K562 (cell line): Measurements from ENCODE around the gene PLS1. TPM values are rescaled to one million over a fixed set of nuclear protein-coding genes. Genes with fewer than 3 reads are reported as not detected.

Experiments
- CBX1 ChIP-seq: sonication (generic); IDR thresholded peaks from 2 replicates; pipeline ENCODE4 v1.6.1; 2016; ENCODE audit warnings: antibody characterized with exemption, low read depth, mild to moderate bottlenecking
- RFX7 ChIP-seq: fragments of 250-450 bp; sonication (Bioruptor Pico); IDR thresholded peaks from 2 replicates; pipeline ENCODE4 v1.5.1; 2021; ENCODE audit warnings: mild to moderate bottlenecking
- ZNF134 ChIP-seq: fragments of 250-450 bp; sonication (Bioruptor Pico); conservative IDR thresholded peaks from 2 replicates; pipeline ENCODE4 v1.4.0; 2020
- polyA plus RNA-seq, 8 experiments: library from polyadenylated mRNA; depleted of rRNA in 4 of 8; stranded (reverse) in 5 of 8; unstranded in 3 of 8; fragments of >200 nt; fragmentation: Nextera tagmentation in 2 of 8; fragmentation: Illumina TruSeq in 1 of 8; extraction: Ambion mirVana in 2 of 8; extraction: Trizol in 1 of 8; gene quantifications; 2 replicates each; pipeline versions ENCODE4 v1.2.1 to v1.2.3, GENCODE V29; 2011 to 2014; ENCODE audit warnings: inconsistent platforms in 1 of 8, missing spikeins in 1 of 8
- total RNA-seq, 7 experiments: library from RNA; depleted of rRNA in 6 of 7; stranded (reverse); fragments of >200 nt in 6 of 7; fragmentation: Illumina TruSeq in 2 of 7; extraction: Trizol in 2 of 7; gene quantifications; 2 replicates each; pipeline versions ENCODE4 v1.2.1 to v1.2.3, GENCODE V29; 2011 to 2021; ENCODE audit warnings: low replicate concordance in 1 of 7
- TF ChIP-seq, protein P1 (sequence below): fragments of 200-600 bp; sonication (generic); IDR thresholded peaks from one replicate; pipeline ENCODE4 v1.6.1; 2012; ENCODE audit warnings: mild to moderate bottlenecking, low read depth, low read length, inconsistent platforms

Gene PLS1
- total and polyA plus RNA-seq, 9 of the 15 experiments (the other 6 are each of a cell fraction or from before 2014, with no cell fraction given): 6.1 to 21.3 (median 13.0) TPM

DNA sequence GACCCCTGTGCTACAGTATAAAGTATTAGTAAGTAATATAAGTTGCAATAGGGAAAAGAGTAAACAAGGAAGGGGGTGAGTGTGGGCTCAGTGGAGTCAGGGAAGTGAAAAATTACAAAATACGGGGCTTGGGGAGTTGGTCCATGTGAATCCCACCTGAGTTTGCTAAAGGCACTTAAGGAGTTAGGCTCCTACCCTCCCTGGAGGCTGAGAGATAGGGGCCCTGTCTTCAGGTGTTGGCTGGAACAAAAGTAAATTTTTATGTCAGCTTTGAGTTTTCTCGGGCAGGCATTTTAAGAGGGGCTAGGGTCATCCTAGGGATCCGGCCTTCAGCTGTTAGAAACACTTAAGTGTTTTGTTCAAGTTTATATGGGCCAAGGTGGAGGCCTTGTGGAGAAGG, 135.9 kb downstream of the PLS1 start (continued):
- TF ChIP-seq, protein P1, sequence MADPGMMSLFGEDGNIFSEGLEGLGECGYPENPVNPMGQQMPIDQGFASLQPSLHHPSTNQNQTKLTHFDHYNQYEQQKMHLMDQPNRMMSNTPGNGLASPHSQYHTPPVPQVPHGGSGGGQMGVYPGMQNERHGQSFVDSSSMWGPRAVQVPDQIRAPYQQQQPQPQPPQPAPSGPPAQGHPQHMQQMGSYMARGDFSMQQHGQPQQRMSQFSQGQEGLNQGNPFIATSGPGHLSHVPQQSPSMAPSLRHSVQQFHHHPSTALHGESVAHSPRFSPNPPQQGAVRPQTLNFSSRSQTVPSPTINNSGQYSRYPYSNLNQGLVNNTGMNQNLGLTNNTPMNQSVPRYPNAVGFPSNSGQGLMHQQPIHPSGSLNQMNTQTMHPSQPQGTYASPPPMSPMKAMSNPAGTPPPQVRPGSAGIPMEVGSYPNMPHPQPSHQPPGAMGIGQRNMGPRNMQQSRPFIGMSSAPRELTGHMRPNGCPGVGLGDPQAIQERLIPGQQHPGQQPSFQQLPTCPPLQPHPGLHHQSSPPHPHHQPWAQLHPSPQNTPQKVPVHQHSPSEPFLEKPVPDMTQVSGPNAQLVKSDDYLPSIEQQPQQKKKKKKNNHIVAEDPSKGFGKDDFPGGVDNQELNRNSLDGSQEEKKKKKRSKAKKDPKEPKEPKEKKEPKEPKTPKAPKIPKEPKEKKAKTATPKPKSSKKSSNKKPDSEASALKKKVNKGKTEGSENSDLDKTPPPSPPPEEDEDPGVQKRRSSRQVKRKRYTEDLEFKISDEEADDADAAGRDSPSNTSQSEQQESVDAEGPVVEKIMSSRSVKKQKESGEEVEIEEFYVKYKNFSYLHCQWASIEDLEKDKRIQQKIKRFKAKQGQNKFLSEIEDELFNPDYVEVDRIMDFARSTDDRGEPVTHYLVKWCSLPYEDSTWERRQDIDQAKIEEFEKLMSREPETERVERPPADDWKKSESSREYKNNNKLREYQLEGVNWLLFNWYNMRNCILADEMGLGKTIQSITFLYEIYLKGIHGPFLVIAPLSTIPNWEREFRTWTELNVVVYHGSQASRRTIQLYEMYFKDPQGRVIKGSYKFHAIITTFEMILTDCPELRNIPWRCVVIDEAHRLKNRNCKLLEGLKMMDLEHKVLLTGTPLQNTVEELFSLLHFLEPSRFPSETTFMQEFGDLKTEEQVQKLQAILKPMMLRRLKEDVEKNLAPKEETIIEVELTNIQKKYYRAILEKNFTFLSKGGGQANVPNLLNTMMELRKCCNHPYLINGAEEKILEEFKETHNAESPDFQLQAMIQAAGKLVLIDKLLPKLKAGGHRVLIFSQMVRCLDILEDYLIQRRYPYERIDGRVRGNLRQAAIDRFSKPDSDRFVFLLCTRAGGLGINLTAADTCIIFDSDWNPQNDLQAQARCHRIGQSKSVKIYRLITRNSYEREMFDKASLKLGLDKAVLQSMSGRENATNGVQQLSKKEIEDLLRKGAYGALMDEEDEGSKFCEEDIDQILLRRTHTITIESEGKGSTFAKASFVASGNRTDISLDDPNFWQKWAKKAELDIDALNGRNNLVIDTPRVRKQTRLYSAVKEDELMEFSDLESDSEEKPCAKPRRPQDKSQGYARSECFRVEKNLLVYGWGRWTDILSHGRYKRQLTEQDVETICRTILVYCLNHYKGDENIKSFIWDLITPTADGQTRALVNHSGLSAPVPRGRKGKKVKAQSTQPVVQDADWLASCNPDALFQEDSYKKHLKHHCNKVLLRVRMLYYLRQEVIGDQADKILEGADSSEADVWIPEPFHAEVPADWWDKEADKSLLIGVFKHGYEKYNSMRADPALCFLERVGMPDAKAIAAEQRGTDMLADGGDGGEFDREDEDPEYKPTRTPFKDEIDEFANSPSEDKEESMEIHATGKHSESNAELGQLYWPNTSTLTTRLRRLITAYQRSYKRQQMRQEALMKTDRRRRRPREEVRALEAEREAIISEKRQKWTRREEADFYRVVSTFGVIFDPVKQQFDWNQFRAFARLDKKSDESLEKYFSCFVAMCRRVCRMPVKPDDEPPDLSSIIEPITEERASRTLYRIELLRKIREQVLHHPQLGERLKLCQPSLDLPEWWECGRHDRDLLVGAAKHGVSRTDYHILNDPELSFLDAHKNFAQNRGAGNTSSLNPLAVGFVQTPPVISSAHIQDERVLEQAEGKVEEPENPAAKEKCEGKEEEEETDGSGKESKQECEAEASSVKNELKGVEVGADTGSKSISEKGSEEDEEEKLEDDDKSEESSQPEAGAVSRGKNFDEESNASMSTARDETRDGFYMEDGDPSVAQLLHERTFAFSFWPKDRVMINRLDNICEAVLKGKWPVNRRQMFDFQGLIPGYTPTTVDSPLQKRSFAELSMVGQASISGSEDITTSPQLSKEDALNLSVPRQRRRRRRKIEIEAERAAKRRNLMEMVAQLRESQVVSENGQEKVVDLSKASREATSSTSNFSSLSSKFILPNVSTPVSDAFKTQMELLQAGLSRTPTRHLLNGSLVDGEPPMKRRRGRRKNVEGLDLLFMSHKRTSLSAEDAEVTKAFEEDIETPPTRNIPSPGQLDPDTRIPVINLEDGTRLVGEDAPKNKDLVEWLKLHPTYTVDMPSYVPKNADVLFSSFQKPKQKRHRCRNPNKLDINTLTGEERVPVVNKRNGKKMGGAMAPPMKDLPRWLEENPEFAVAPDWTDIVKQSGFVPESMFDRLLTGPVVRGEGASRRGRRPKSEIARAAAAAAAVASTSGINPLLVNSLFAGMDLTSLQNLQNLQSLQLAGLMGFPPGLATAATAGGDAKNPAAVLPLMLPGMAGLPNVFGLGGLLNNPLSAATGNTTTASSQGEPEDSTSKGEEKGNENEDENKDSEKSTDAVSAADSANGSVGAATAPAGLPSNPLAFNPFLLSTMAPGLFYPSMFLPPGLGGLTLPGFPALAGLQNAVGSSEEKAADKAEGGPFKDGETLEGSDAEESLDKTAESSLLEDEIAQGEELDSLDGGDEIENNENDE: no peak
- TF ChIP-seq RFX7 (CRISPR knock-in tag) (no peak), ZNF134 (CRISPR knock-in tag) (no peak), CBX1 (no peak)
